ENCODE data around the gene CNTNAP2.
"Not testable (repeated sequence)": the region's sequence is repeated elsewhere in the genome, so short reads cannot be mapped to it uniquely, and the experiment has no call there.

Gene CNTNAP2

DNA sequence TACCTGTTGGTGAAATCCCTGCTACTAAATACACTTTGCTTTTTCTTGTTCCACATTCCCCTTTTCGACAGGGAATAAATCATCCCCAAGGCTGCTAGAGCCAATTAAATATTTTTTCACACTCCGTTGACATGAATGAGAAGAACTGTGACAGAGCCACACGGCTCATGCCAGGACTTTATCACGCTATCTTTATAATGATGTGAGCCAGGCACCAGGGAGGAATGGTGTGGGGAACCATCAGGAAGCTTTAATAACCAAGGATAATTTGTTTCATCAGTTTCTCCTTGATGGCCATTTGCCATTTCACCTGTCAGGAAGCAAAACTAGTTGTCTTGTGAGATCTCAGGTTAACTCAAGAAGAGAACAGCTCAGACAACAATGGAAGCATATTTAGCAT, 2280.9 kb downstream of the CNTNAP2 start:
- no peak for DNase-seq

DNA sequence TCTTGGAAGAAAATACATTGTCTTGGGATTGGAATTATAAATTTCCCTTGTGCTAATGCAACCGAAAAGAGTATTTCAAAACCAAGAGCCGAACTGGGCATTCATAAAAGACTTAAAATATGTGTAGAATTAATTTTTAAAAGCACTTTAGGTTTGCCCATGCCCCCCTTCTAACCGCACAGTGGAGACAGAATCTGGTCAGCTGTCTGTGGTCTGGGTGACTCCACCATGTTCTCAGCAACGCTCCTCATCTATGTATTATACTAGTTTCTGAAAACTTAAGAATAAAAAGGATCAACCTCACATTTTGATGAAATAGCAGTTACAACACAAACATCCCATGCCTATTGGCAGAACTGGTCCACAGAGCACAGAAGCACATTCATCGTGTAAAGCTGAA, 2281.4 kb downstream of the CNTNAP2 start:
- no peak for DNase-seq

DNA sequence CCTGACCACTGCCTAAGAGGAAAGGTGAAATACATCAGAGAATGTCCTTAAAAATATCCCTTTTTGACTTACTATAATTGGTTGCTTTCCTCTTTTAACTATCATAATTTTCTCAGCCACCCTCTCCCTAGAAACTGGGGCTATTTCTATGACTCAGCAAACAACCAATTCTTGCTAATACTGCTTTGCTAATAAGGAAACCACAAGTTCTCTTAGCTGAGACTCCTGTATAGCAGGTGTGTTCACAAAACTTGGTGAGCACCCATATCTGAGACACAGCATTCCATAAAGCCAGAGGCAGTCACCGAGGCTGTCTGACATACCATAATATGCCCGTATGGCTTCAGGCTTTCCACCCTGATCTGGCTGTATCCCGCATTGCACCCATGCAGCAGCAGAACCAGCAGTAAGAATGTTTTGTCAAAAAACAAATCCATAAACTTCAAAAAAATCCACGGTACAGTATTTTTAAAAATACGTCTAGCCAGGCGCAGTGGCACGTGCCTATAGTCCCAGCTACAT, 2282.3 kb downstream of the CNTNAP2 start:
- no peak for DNase-seq

DNA sequence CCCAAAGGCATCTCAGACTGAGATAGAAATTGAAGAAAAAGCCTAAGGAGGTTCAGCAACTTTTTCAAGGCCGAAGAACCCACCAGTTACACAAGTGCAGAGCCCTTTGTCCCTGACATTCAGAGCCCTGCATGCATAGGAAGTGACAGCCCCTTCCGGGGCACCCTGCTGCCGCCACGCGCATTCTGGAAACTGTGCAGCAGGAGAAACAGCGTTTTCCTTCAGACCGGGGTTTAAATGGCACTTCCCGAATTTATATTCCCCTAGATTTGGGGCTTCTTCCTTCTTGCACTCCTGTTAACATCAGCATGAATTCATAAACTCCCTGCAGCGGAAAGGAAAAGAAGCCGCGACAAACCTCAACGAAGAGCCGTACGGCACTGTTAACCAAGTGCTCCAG, 2283.5 kb downstream of the CNTNAP2 start:
- no peak for DNase-seq

DNA sequence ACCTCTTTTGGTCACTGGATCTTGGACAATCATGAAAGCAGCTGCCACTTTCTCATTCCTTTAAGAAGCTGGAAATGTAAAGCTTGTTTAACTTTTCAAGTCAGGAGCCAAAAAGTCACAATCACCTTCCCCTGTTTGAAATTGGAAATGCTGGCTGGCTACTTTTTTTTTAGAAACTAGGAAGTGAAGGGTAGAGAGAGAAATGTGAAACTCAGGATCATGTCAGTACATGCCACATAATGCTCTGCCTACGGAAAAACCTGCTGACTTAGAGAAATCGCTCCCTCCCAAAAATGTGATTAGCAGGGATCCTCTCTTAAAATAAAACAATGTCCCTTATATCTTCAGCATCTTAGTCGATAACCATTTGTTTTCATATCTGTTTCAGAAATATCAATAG, 2285.6 kb downstream of the CNTNAP2 start:
- DNase-seq, result no peak

DNA sequence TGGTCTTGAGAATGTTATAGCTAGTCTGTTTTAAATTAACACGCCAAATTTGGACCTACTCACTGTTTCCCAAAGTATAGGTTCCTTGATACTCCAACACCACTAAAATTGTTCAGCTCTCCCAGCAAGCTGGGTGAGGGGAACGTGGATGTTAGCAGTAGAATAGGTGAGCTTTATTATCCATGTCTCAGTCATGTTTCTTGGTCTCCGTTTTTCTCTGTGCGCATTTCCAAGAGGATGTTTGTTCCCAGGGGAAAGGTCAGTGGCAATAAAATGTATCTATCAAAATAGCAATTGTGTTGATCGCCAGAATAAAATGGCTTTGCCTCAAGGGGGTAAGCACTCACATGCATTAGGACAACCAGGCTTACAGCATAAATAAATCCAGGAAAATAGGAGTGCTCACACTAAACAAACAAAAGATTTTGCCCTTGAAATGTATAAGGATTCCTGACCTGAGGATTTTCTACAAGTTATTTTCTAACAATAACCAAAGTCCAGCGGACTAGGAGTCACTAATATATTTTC, 2286.9 kb downstream of the CNTNAP2 start:
- DNase-seq, result no peak

DNA sequence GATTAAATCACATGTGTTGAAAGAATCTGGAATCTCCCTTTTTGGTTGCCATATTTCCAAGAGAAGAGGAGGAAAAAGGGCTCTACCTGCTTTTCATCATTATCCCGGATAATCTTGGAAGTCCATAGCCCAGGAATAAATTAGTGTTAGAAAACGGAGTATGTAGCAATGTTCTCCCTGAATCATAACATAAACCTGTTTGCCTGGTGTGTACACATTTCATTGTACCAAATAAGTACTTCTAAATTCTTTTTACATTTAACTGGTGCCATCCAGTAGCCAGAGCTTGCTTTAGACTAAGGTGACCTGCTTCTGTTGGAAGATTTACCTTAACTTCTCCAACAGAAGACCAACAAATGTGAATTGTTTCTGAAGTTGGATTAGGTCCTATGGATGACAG, 2291.7 kb downstream of the CNTNAP2 start:
- DNase-seq, result no peak

DNA sequence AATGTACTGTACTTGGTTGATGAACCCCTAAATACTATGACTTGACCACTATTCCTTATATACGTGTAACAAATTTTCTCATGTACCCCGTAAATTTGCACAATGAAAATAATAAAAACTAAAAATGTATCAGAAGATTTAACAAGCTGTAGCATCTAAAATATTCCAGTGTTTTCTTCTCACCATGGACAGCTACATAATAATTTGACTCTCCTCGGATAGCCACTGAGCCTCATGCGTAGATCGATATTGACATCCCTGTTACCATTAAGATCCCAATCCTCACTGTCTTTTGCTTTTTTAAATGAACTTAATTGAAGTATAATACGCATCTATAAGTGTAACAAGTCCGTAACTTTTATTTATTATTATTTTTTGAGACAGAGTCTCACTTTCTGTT, 2294.3 kb downstream of the CNTNAP2 start:
- no peak for DNase-seq

DNA sequence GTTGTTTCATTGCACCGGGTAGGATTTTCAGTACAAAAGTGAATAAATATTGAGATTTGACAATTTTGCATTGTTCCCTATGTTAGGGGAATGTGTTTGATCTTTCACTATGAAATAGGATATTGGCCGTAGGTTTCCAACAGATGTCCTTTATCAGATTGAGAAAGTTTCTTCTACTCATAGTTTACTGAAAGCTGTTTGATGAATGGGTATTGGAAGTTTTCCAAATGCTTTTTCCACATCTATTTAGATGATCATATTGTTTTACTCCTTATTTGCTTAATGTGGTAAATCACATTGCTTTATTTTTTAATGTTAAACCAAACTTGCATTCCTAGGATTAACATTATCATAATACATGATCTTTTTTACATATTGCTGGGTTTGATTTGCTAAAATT, 2296.1 kb downstream of the CNTNAP2 start:
- DNase-seq, result no peak

DNA sequence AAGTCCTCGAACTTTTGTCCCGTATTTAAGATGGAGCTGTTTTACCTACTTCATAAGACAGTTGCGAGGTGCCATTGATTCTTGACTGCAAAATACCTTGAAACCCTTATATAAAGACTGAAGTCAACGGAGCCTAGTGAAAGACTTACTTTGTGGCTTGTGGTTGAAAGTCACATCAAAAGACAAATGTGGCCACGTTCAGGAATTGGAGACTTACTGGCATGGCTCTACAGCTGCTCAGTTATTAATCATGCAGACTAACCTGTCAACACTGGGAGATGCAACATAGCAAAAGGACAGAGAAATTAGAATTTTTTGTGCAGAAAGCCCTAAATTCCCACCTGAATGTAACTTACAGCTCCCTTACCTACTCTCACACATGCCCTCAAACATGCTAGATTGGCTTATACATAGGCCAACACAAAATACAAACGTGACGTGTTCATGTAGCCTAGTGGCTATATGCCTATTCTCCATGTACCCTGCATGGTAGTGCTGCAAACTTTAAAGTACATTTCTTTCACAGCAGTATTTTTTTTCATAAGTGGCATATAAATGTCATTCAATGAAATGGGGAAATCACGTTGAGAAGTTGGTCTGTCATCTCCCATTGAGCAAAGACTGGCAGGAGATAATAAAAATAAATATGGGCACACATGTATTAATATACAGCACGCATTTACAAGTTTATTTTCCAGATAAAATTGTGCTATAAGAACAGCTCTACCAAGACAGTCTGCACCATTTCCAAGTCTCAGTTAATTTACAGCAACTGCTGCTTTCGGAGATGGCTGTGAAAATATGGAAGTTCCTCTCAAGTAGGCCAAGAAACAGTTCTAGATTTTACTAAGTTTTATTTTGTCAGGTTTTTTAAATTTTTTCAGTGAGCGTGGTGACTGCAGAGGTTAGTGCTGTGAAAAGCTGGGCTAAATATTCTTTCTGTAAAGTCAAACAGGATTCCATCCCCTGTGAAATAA, 2303.5 kb downstream of the CNTNAP2 start:
- no peak for DNase-seq

DNA sequence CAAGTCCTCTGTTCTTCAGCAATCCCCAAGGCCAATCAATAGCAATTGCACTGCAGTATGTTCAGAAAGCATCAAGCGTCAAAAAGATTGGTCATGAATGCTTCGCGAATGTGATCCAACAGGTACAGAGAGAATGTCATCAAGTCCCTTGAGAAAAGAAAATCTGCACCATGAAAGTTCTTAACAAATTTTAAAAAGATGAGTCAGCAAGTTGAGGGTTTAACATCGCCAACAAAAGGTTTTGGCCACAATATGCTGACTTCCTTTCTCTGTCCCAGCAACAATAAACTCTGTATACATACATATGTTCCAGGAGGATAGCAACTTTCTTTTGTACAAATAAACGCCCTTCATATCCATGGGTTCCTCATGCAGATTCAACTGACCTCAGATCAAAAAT, 2305.4 kb downstream of the CNTNAP2 start:
- DNase-seq, result no peak

DNA sequence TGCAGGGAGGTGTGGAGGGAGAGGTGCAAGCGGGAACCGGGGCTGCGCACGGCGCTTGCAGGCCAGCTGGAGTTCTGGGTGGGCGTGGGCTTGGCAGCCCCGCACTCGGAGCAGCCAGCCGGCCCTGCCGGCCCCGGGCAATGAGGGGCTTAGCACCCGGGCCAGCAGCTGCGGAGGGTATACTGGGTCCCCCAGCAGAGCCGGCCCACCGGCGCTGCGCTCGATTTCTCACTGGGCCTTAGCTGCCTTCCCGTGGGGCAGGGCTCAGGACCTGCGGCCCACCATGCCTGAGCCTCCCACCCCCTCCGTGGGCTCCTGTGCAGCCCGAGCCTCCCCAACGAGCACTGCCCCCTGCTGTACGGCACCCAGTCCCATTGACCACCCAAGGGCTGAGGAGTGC, 2309.8 kb downstream of the CNTNAP2 start:
- not testable (repeated sequence) for DNase-seq

DNA sequence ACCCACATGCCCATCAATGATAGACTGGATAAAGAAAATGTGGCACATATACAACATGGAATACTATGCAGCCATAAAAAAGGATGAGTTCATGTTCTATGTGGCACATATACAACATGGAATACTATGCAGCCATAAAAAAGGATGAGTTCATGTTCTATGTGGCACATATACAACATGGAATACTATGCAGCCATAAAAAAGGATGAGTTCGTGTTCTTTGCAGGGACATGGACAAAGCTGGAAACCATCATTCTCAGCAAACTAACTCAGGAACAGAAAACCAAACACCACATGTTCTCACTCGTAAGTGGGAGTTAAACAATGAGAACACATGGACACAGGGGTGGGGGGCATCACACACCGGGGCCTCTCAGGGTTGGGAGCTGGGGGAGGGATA, 2314.1 kb downstream of the CNTNAP2 start:
- not testable (repeated sequence) for DNase-seq

DNA sequence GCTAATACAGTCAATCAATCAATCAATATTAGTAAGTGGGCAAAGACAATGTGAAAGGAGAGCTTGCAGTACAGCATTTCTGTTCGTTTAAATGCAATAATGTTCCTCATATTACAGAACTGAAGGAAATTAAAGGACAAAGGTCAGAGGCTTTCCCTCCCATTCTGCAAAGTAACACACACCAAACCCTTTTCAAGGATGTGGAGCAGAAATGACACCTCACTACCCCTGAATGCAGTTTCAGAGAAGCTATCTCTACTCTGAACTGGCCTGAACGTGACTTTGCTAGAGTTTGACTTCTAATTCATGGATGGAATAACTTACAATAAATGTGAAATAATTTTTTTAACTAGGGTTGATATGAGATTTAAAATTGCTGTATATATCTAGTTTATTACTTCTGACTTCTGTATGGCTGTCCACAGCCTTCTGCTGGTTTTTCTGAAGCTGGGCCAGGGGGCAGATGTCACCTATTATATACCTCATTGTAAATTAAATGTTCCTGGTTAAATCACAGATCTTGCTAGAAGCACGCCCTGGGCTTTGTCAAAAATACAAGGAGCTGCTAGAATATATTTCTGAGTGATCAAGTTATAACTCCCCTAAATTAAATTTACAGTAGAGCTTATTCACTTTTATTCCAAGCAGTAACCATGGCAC, 2317.1 kb downstream of the CNTNAP2 start:
- no peak for DNase-seq

DNA sequence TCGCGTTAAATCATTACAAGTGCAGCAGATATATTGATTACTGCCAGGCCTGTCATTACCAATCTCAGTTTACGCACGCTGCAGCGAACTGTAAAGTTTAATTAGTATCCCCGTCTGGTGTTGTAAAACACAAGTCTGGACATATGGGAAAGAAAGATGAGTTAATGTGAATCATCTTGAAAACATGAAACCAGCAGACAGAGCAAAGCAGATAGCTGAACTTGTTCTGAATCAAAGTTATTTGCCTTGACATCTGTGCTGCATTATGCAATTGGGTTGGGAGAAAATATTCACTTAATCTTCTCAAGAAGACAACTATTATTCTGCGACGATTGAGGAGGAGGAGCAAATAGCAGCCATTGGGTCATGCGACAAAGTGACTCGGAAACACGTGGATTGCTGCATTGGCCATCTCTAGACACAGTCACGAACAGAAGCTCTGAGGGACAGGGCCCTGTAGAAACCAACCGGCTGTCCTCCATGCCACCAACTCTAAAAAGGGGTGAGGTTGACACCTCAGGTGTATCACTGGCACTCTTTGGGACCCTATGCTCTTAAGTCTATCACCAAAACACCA, 2317.7 kb downstream of the CNTNAP2 start:
- DNase-seq, result no peak

DNA sequence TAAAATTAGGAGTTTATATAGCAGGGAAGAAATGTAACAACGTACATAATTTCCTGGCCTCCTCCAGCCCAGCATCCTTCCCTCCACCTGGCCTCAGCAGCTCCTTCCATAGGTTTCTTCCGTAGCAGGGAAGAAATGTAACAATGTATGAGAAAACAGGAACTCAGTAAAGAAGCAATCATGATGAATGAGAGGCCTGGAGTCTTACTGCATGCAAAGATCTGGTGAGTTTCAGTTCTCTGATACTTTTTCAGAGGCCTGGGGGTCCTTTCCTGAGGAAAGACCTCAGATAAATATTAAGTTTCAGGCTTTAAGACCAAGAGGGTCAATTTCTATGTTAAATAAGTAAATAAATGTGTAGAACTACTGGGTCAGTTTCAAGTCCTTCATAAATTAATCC, 2318.3 kb downstream of the CNTNAP2 start:
- no peak for DNase-seq

DNA sequence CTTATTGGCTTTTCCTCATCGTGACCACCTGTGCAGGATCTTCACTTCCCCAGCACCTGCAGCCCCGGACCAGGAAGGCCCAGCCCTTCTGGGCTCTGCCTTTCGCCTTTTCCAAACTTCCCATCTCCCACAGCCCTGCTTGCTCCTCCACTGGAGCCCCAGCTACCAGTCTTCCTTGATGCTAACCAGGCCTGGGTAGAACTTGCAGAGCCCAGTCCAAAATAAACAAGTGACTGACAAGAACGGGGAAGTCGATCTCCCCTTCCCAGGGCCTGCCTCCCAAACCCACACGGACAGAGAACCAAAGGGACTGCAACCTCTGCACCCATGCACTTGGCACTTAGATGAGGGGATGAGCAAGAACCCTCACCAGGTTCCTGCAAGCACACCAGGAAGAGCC, 2319.1 kb downstream of the CNTNAP2 start:
- no peak for DNase-seq

DNA sequence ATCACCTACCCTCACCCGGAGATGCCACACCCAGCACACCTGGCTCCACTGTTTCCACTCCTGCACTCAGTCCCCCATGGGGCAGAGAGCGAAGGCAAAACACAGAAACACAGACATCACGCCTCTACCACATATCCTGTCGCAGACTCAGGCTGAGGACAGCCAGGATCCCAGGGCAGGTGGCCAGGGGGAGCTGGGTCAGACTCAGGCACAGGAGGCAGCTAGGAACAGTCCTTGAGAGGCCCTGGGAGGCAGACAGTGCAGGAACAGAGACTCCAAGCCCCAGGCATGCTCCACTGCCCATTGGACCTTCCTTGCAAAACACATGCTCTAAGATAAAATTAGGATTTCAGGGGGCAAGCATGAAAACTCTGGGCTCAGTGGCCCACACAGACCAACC, 2319.5 kb downstream of the CNTNAP2 start:
- no peak for DNase-seq

DNA sequence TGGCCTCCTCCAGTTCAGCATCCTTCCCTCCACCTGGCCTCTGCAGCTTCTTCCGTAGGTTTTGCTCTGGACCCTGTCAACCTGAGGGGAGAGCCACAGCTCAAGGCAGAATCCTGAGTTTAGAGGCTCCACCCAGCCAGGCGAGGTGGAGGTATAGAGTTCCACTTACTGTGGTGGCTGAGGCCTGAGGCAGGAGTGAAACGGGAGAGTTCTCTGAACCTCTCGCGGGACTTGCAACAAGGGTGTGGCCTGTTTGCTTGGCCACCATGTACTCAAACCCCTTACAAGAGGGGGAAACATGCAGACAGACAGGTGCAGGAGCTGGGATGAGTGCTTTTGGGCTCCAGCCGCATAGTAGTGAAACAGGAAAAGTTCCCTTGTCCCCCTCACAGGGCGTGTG, 2320.0 kb downstream of the CNTNAP2 start:
- DNase-seq, result no peak

DNA sequence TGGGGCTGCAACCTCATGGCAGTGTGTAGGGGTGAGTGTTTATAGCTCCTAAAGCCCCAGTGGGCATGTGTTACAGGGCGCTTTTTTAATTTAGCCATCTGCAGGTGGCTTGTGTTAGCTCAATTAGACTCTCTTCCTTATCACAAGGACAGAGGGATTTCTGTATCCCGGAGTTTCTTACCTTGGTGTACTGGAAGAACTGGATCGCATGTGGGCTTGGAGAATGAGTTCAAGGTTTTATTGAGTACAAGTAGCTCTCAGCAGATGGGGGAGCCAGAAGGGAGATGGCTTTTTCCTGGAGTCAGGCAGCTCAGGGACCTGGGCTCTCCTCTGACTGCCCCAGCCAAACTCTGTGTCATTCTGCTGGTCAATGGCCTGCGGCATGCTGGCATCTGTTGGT, 2320.4 kb downstream of the CNTNAP2 start:
- DNase-seq, result no peak

DNA sequence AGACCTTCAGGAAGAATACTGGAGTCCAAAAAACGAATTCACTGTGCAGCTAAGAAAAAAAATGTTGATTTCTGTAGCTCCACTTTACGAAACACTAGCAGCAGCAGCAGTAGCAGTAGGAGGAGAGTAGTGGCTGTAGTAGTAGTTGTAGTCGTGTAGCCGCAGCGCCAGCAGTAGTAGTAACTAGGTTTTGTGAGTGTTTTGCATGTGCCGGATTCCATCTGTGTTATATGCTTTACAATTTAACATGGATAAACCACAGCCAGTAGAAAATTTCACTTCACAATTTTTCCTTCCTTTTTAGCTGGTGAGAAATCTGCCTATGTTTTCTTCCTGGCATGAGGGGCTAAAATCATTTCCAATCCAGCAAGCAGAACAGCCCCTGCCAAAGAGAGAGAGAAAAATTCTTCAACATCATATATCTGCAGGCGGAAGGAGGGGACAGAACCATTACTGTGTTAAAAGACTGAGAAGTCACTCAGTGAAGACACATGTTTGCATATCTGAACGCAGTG, 2325.6 kb downstream of the CNTNAP2 start:
- no peak for DNase-seq

DNA sequence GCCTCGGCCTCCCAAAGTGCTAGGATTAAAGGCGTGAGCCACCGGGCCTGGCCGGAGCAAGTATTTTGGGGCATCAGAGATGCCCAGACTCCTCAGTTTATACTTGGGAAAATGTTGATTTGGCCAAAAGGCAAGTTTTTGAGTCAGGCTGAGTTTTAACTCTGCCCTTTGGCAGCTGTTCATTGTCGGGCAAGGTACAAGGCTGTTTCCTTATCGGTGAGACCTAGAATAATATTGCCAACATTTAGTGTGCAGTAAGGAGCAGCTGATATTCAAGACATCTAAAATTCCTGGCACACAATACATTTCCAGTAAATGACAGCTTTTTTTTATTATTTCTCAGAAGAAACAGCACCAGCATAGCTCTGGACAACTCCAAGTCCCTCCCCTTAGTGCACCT, 2326.3 kb downstream of the CNTNAP2 start:
- no peak for DNase-seq

Measured in hematopoietic multipotent progenitor cell treated with erythropoietin and hydrocortisone succinate and interleukin-3 and kit ligand, for 8 days (in vitro differentiated cells).